K562 (cell line): ENCODE results near the gene MAP3K4. TPM values are rescaled to one million over a fixed set of nuclear protein-coding genes. Genes with fewer than 3 reads are reported as not detected.
A peak's percentile ranks its signal among the peaks of the same experiment; 100 is the strongest.

Experiments used
- CEBPB ChIP-seq: fragments of 450-650 bp; IDR thresholded peaks from 2 replicates; pipeline ENCODE4 v1.6.1; 2016; ENCODE audit warnings: missing genetic modification characterization, missing compliant biosample characterization
- COPS2 ChIP-seq: fragments of 450-650 bp; conservative IDR thresholded peaks from 2 replicates; pipeline ENCODE4 v1.6.1; 2016; ENCODE audit warnings: mild to moderate bottlenecking, moderate library complexity
- DNMT1 ChIP-seq: fragments of 450-650 bp; IDR thresholded peaks from 2 replicates; pipeline ENCODE4 v1.6.1; 2016; ENCODE audit warnings: antibody characterized with exemption, mild to moderate bottlenecking
- HLTF ChIP-seq: fragments of 450-650 bp; IDR thresholded peaks from 2 replicates; pipeline ENCODE4 v1.6.1; 2016
- HSF4 ChIP-seq: fragments of 250-450 bp; sonication (Bioruptor Pico); IDR thresholded peaks from 2 replicates; pipeline ENCODE4 v2.1.2; 2022; ENCODE audit warnings: mild to moderate bottlenecking, moderate library complexity, borderline replicate concordance
- ILF3 ChIP-seq: fragments of 450-650 bp; IDR thresholded peaks from 2 replicates; pipeline ENCODE4 v1.6.1; 2018; ENCODE audit warnings: antibody characterized with exemption, mild to moderate bottlenecking, moderate library complexity, borderline replicate concordance
- KAT2B ChIP-seq: IDR thresholded peaks from one replicate; pipeline ENCODE4 v1.6.1; 2012; ENCODE audit warnings: low read depth, mild to moderate bottlenecking, control low read depth, inconsistent platforms, low read length, moderate library complexity
- KDM2B ChIP-seq: fragments of 250-450 bp; sonication (Bioruptor Pico); IDR thresholded peaks from 2 replicates; pipeline ENCODE4 v1.8.0; 2021; ENCODE audit warnings: mild to moderate bottlenecking, moderate library complexity
- MCM3 ChIP-seq: fragments of 450-650 bp; IDR thresholded peaks from 2 replicates; pipeline ENCODE4 v1.6.1; 2016
- MYBL2 ChIP-seq, 2 experiments: fragments of 450-650 bp in 1 of 2; sonication (generic) in 1 of 2; formaldehyde crosslinking in 1 of 2; IDR thresholded peaks; 2 replicates each; pipeline versions ENCODE4 v1.6.1 to v1.8.1; 2017 to 2022; ENCODE audit warnings: borderline replicate concordance in 1 of 2, inconsistent platforms in 1 of 2, low read depth in 1 of 2, mild to moderate bottlenecking in 1 of 2, missing genetic modification reagents in 1 of 2, moderate library complexity in 1 of 2
- NUFIP1 ChIP-seq: fragments of 450-650 bp; IDR thresholded peaks from 2 replicates; pipeline ENCODE4 v1.6.1; 2018; ENCODE audit not compliant: partially characterized antibody
- OTX1 ChIP-seq: fragments of 450-650 bp; formaldehyde crosslinking; IDR thresholded peaks from 2 replicates; pipeline ENCODE4 v1.4.0; 2022; ENCODE audit warnings: mild to moderate bottlenecking
- PHF8 ChIP-seq: fragments of 200-600 bp; sonication (generic); IDR thresholded peaks from 2 replicates; pipeline ENCODE4 v1.6.1; 2012; ENCODE audit warnings: mixed run types, mild to moderate bottlenecking, inconsistent platforms, low read length, moderate library complexity, borderline replicate concordance
- PML ChIP-seq: IDR thresholded peaks from 2 replicates; pipeline ENCODE4 v1.6.1; 2012; ENCODE audit warnings: low read length, inconsistent platforms
- RAD51 ChIP-seq: fragments of 450-650 bp; IDR thresholded peaks from 2 replicates; pipeline ENCODE4 v1.7.1; 2016; ENCODE audit warnings: low read depth, mild to moderate bottlenecking, borderline replicate concordance
- RBM14 ChIP-seq: fragments of 200-400 bp; formaldehyde crosslinking; IDR thresholded peaks from 2 replicates; pipeline ENCODE4 v1.6.1; 2018; ENCODE audit warnings: low read depth, mild to moderate bottlenecking, low read length, moderate library complexity, borderline replicate concordance; ENCODE audit not compliant: insufficient read depth
- RBM25 ChIP-seq: fragments of 200-400 bp; formaldehyde crosslinking; IDR thresholded peaks from 2 replicates; pipeline ENCODE4 v1.6.1; 2018; ENCODE audit warnings: low read length, low read depth, moderate library complexity; ENCODE audit not compliant: severe bottlenecking
- SP2 ChIP-seq: IDR thresholded peaks from 2 replicates; pipeline ENCODE4 v1.6.1; 2011; ENCODE audit warnings: mild to moderate bottlenecking, low read depth, low read length, moderate library complexity; ENCODE audit not compliant: poor library complexity, severe bottlenecking; ENCODE audit errors: extremely low read depth
- SRSF9 ChIP-seq: fragments of 200-400 bp; formaldehyde crosslinking; IDR thresholded peaks from 2 replicates; pipeline ENCODE4 v1.6.1; 2017; ENCODE audit warnings: low read depth, low read length, borderline replicate concordance
- TCF3 ChIP-seq: sonication (generic); formaldehyde crosslinking; IDR thresholded peaks from 2 replicates; pipeline ENCODE4 v1.4.0; 2020; ENCODE audit warnings: mild to moderate bottlenecking, missing genetic modification reagents
- USF1 ChIP-seq: sonication (generic); formaldehyde crosslinking; IDR thresholded peaks from 2 replicates; pipeline ENCODE4 v1.9.0; 2022; ENCODE audit warnings: mild to moderate bottlenecking, missing genetic modification reagents
- ZBTB49 ChIP-seq: sonication (generic); formaldehyde crosslinking; IDR thresholded peaks from 2 replicates; pipeline ENCODE4 v1.8.0; 2022; ENCODE audit warnings: missing genetic modification reagents, mild to moderate bottlenecking, borderline replicate concordance
- ZNF143 ChIP-seq: sonication (generic); formaldehyde crosslinking; IDR thresholded peaks from 2 replicates; pipeline ENCODE4 v1.9.0; 2022; ENCODE audit warnings: mild to moderate bottlenecking, missing genetic modification reagents
- ZSCAN29 ChIP-seq: fragments of 450-650 bp; IDR thresholded peaks from 2 replicates; pipeline ENCODE4 v1.6.1; 2017
- ZZZ3 ChIP-seq: fragments of 450-650 bp; IDR thresholded peaks from 2 replicates; pipeline ENCODE4 v1.6.1; 2016; ENCODE audit warnings: antibody characterized with exemption, mild to moderate bottlenecking, moderate library complexity
- polyA plus RNA-seq, 8 experiments: library from polyadenylated mRNA; depleted of rRNA in 4 of 8; stranded (reverse) in 5 of 8; unstranded in 3 of 8; fragments of >200 nt; fragmentation: Nextera tagmentation in 2 of 8; fragmentation: Illumina TruSeq in 1 of 8; extraction: Ambion mirVana in 2 of 8; extraction: Trizol in 1 of 8; gene quantifications; 2 replicates each; pipeline versions ENCODE4 v1.2.1 to v1.2.3, GENCODE V29; 2011 to 2014; ENCODE audit warnings: inconsistent platforms in 1 of 8, missing spikeins in 1 of 8
- total RNA-seq, 7 experiments: library from RNA; depleted of rRNA in 6 of 7; stranded (reverse); fragments of >200 nt in 6 of 7; fragmentation: Illumina TruSeq in 2 of 7; extraction: Trizol in 2 of 7; gene quantifications; 2 replicates each; pipeline versions ENCODE4 v1.2.1 to v1.2.3, GENCODE V29; 2011 to 2021; ENCODE audit warnings: low replicate concordance in 1 of 7
- TF ChIP-seq, protein P1 (sequence below): fragments of 450-650 bp; conservative IDR thresholded peaks from 2 replicates; pipeline ENCODE4 v1.6.1; 2016; ENCODE audit warnings: missing genetic modification characterization, low read depth, mild to moderate bottlenecking, missing compliant biosample characterization, moderate library complexity
- TF ChIP-seq, protein P2 (sequence below): sonication (generic); IDR thresholded peaks from 2 replicates; pipeline ENCODE4 v1.6.1; 2016

The MAP3K4 gene
- total and polyA plus RNA-seq, 9 of the 15 experiments (the other 6 are each of a cell fraction or from before 2014, with no cell fraction given), result 21.0 to 77.2 (median 48.9) TPM

DNA sequence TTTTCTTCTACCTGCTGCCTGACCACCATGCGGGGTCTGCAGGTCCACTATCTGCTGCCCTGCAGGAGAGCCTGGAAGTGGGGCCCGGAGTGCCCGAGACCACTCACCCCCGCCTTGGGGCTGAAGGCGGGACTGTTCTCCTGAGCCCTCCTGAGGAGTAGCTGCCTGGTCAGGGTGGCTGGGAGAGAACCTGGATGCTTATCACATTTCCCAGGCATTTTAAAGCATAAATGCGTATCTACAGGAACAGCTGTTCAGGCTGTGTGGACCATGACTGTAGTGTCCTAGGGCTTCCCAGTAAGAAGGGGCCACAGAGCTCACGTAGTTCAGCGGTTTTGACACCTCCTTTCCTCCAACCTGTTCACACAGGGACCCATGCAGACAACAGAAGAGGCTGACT lies 159.0 kb downstream of the MAP3K4 start (continued):
- TF ChIP-seq, protein P1, sequence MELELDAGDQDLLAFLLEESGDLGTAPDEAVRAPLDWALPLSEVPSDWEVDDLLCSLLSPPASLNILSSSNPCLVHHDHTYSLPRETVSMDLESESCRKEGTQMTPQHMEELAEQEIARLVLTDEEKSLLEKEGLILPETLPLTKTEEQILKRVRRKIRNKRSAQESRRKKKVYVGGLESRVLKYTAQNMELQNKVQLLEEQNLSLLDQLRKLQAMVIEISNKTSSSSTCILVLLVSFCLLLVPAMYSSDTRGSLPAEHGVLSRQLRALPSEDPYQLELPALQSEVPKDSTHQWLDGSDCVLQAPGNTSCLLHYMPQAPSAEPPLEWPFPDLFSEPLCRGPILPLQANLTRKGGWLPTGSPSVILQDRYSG, result no peak
- TF ChIP-seq DNMT1 (no peak), MCM3 (no peak), TCF3 (CRISPR knock-in tag) (peak; percentile 85), PML (no peak), USF1 (CRISPR knock-in tag) (no peak), SRSF9 (no peak), HSF4 (no peak), OTX1 (no peak), HLTF (no peak), COPS2 (no peak), RAD51 (no peak), ZNF143 (CRISPR knock-in tag) (no peak), SP2 (no peak), MYBL2 (IDR thresholded peaks at IDR 0.05; ENCODE audit: low read depth) (no peak), MYBL2 (CRISPR knock-in tag; IDR thresholded peaks at IDR 0.05; ENCODE audit: borderline replicate concordance) (no peak), ILF3 (no peak), CEBPB (tag) (no peak), ZSCAN29 (peak; percentile 89), NUFIP1 (no peak), KDM2B (no peak), ZBTB49 (no peak), RBM25 (no peak), RBM14 (no peak), PHF8 (no peak), ZZZ3 (no peak), KAT2B (no peak)
- TF ChIP-seq, protein P2, sequence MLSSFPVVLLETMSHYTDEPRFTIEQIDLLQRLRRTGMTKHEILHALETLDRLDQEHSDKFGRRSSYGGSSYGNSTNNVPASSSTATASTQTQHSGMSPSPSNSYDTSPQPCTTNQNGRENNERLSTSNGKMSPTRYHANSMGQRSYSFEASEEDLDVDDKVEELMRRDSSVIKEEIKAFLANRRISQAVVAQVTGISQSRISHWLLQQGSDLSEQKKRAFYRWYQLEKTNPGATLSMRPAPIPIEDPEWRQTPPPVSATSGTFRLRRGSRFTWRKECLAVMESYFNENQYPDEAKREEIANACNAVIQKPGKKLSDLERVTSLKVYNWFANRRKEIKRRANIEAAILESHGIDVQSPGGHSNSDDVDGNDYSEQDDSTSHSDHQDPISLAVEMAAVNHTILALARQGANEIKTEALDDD, result no peak
